GM19324 (cell line): ENCODE measurements around the gene MGMT.

ENCODE experiments used
- ATAC-seq: cut with Tn5 transposase; IDR thresholded peaks from one replicate; pipeline ENCODE4 v1.9.1; 2021; ENCODE audit warnings: mild to moderate bottlenecking, moderate library complexity; ENCODE audit not compliant: unreplicated experiment, low FRiP score

MGMT gene

DNA sequence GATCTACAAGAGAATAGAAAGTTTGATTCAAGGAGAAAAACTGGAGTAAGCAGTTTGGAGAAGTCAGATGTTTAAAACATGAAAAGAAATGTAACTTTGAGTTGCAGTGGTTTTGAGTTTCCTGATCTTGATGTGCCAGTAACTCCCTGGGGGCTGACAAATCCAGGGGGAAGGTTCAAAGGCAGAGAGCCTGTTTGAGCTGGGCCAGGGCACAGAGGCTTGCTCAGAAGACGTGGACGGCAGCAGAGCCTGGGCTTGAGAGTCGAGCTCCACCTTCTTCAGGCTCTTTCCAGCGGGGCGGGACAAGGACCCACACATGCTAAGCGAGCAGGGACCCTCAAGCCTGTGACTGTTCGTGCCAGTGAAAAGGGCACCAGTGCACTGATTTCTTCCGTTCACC is 176.2 kb downstream of the MGMT start:
- ATAC-seq, result no peak

DNA sequence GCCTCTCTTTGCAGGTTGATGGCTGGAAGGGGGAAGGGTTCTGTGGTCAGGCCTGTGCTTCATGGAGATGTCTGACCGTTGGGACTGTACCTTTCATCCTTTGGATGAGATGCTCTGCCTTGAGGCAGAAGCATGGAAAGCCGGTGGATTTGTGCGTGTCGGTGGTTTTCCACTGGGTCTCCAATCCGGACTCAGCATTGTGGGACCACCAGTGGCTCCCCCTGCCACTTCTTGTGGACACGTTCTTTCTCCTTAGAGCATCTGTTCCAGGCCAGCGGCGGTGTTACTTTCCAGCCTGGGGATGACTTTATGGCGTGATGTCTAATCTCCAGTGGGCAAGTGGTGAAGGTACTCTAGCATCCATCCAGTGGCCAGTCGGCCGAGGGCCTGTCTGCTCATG is 178.4 kb downstream of the MGMT start:
- no peak for ATAC-seq

DNA sequence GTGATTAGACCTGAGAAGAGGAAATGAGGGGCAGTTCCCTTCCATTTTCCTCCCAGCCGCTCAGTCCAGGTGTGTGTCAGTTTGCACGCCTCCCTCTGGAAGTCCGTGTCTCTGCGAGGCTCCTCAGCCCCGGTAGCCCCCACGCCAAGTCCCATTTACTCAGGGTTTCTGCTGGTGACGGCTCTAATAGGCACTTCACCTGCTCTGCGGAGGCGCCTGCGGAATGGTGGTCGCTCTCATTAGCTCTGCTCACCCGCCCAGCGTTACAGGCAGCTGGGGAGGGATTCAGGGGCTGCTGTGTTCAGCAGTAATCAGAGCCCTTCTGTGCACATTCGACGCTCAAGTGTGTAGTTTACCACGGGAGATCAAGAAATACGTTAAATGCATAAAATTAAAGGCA is 179.9 kb downstream of the MGMT start:
- no peak for ATAC-seq

DNA sequence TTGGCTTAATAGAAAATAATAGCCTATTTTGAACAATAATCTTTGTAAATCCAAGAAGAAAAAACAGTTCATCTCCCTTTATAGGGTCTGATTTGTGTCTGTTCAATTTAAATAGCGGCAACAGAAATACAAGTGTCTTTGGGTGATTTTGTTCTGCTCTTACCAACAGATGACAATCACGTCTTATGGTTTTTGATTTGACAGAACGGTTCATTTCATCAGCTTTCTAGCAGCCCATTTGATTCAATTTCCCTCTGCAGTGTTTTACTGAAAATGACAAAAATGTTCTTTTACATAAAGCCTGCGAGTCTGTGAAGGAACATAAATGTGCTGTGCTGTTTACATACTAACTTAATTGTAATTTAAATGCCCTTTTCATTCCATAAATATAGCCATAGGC is 180.5 kb downstream of the MGMT start:
- ATAC-seq, result no peak

DNA sequence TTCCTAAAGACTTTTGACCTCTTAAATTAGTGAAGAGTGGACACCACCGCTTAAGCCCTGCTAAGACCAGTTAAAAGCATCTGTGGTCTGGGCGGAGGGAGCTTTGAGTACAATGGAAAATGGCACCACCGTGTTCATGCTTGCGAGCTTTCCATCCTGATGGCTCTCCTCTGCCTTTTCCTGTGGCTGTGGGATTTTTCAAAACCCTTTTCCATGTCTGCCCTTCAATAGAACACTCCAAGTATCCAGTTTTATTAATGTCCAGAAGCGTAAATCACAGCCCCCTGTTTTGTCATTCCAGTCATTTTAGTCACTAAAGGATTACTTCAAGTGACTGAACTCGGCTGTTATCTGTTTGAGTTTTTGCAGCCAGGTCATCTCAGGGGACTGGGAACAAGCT is 181.8 kb downstream of the MGMT start:
- ATAC-seq, result no peak

DNA sequence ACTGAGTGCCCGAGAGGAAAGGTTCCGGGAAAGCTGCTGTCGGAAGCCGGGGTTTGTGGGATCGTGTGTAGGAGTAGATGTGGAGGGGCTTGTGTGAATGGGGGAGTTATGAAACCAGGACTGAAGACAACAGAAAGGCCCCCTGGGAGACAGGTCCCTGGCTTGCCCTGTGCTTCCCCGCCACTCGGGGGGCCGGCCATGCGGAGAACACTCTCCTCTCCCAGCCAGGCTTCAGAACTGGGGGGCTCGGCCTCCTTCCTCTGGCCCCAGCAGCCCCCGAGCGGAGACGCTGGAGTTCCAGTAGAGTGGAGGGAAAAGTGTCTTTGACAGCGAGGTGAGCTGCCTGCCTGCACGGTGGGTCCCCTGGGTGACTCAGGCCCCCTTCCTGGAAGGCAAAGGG is 185.0 kb downstream of the MGMT start:
- no peak for ATAC-seq

DNA sequence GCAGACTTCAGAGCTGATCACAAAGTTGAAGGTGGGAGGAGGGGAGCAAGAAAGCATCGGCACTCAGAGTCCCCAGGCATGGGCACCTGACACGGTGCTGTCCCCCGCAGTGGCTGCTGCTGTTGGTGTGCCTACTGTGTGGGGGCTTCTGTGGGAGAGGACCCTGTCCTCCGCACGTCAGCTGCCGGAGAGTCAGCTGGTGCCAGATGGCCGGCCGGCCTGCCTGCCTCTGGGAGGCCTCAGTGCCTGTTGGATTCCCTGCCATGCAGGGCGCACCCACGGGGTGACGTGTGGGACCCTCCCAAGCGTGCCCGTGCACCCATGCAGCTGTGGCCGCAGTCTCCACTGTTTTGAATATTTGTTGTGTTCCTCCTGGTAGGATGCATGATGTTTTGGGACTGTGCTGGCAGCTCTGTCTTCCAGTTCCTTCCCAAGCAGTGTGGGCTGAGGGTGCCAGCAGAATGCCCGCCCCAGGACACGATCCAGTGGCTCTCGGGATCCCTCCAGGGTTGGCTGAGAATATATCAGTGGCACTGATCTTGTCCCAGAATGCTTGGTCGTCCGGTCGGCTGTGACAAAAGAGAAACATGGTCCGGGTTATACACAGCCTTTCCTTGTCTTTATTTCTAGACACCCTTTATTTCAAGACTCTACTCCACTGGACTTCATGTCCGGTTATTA is 185.6 kb downstream of the MGMT start:
- ATAC-seq, result no peak

DNA sequence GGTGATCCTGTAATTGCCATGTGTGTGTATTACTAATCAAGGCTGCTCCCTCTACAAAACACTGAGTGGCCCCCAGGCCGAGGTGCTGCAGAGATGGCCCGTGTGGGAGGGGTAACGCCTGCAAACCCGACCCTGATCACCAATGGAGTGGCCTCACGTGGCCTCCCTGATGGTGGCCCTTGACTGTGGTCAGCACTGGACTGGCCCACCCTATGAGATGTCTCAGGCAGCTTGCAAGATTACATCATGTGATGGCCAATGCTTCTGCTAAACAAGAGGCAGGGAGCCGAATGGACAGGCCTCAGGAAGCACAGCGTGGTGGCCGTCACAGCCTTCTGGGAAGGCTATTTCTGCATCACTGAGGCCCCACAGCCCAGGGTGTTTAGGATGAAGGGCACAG is 186.4 kb downstream of the MGMT start:
- no peak for ATAC-seq

DNA sequence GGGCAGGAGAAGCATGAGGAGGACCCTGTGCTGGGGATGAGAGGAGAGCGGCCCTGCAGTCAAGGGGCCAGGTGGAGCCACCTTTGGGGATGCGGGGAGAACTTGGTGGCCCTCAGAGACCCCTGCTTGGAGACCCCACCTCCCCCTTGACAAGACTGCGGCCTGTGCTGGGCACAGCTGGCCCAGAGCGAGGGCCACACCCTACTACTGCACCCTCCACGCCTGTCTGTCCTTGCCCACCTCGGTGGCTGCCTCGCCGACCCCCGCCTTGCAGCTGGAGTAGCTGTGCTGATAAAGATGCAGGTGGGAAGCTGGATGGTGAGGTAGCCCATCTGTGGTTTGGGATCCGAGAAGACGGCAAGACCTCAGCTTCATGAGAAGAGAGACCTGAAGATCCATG is 186.8 kb downstream of the MGMT start:
- ATAC-seq, result no peak

DNA sequence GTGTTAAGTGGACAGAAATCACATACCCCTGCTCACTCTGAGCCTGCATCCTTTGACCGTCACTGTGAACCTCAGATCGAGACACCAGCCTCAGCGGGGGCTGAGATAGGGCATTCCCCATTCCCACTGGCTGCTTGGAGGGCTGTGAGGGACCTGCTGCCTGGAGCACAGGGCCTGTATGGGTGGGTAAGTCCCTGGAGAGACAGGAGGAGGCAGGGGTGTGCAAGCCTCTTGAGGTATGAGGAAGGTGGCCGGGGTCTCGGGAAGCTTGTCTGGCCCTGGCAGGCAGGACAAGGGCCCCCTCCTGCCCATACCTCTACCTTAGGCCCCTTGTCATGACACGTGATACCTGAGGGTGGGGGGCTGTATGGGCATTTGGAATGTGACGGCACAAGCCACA is 187.4 kb downstream of the MGMT start:
- ATAC-seq, result no peak

DNA sequence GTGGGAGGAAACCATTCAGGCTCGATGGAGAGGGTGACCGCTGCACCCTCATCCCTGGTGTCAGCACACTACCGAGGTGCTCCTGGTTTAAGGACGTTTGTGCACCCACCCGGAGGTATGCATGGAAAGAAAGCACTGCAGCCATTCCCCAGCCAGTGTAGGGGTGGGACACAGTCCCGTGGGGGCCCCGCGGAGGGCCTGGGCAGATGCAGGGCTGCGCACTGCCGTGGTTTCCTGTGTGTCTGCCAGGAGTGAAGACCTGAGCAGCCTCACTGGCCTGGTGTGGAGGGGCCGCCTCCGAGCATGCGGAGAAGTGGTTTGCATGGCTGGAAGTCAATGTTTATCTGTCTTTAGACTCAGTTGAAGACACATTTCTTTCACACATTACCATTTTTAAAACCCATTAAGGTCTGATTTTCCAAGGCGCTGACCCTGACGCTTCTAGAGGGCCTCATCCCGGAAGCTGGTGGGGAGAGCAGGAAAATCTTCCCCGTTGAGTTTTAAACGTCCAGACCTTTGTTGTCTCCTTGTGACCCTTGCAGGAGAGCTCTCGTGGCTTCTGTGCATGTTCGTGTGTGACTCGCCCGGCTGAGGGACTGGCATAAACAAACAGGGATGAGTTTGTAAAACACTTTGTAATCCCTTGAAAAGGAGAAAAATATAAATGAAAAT is 188.1 kb downstream of the MGMT start:
- no peak for ATAC-seq

DNA sequence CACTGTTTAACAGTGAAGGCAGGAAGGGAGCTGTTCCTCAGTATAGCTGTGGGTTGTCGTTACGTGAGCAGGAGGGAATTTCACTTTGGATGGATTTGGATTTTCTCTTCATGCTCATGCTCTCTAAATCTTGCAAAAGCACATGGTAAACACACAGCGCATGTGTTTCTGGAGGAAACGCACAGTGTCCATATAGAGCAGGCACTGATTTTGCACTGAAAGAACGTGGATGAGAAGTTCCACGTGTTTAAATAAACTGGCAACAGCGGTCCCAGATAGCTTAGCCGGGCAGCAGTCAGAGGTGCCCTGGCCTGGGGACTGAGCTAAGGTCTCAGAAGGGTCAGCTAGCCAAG is 188.6 kb downstream of the MGMT start:
- ATAC-seq, result no peak

DNA sequence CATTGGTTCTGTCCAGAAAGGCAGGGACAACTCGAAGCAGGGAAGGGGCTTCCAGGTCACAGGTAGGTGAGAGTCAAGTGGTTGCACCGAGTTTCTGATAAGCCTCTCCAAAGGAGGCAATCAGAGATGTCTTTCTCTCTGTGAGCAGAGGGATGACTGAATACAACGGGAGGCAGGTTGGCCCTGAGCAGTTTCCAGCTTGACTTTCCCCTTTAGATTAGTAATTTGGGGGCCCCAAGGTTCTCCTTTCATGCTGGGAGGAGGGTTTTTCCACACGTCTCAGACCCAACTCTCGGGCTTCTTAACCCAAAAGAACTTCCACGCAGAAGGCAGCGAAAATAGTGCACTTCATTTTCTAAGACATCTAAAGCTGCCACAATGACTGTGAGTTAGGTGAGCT is 189.6 kb downstream of the MGMT start:
- no peak for ATAC-seq

DNA sequence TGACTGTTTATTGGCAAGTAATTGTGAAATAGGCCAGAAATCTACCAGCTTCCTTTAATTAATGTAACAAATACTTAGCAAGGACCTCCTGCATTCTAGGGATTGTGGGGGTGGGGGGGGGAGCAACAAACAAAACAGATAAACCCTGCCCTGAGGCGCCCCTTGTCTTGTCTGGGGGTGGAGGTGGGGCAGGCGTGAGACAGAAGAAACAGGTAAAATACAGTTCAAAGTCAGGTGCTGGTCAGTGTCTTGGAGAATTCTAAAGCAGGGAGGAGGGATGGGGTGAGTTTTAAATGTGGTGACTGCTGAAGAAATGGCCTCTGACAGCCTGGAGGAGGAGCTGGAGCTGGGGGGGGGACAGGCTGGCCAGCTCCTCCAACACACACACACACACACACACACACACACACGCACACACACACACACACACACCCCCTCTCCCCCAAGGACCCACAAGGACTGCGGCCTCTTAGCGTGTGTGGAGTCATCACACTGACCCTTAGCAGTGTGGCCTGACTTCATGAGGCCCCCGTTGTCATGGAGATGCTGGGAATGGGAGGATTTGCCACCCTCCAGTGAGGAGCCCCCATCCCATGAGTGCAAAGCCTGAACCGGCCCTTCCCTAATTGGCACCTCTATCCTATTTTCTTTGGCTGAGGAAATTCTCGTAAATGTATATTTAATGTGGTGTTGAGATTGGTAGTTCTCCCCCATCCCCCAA is 190.4 kb downstream of the MGMT start:
- ATAC-seq, result no peak

DNA sequence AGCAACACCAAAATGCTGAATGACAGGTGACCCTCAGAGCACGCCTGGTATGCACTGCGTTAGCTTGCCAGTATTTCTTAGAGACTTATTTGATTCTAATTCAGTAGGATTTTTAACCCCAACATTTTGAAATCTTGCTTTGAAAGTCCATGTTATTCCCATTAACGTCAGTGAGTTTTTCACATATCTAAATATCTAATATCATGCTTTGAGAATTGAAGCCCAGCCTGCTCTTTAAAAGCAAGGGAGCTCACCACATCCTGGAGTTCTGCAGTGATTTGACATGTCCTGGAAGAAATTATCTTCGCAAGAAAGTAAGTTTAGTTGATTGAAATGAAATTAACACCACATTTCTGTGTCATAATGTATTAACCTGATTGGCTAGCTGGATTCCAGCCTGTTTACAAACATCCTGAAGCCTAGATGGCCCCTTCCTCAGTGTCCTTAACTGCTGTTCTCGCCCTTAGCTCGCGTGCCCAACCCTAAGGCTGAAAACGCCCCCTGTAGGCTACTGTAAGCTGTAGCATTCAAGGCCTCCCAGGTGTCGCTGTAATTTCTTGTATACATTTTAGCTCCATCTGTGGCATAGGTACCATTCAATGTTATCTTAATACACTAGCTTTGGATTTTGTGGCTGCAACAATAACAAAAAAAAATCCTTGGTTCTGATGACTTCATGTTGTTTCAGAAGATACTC is 191.5 kb downstream of the MGMT start:
- ATAC-seq, result no peak

DNA sequence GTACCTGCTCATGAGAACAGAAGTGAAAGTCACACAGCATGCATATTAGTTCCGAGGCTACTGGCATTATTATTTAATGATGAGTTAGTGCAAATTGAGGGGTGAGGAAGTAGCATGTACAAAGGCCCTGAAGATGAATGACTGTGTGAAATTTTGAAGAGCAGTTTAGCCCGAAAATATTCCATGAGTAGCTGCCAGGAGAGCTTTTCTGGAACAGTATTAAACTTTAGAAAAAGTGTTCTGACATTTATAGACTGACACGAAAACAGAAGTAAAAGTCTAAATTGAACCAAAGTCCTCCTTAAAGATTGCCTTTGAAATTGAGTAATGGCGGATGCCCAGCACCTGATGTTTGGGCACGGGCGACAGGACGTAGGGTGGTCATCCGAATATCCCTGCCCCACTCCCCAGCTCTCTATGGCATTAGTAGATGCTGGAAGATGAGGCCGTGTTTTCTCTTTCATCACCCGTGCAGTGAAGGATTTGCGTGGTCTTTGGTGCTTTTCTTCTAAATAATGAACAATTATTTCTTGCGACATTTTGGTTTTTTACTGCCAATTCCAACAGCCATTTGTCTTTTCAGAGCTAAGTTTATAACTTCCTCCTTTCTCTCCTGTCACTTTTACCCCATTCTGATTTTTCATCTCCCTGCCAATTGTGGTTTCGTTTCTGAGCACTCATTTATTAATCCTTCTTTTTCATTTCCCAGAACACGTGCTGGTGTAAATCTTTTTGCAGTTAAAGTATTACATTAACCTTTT is 192.6 kb downstream of the MGMT start:
- ATAC-seq, result no peak

DNA sequence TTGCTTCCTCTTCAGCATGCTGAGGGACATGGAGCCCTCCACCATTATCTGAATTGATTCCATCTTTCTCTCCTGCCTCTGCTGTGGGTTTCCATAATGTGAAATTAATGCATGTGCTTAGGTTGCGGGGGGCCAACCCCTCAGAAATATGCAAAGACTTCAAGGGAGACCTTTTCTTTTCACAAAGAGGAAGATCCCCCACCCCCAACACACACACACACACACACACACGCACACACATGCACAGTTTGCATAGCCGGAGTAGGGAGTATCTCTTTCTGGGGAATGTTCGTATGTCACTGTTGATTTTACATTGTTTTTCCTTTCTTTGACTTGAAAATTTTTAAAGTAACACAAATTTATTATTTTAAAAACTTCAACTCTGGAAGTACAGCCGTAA is 193.5 kb downstream of the MGMT start:
- ATAC-seq, result no peak

DNA sequence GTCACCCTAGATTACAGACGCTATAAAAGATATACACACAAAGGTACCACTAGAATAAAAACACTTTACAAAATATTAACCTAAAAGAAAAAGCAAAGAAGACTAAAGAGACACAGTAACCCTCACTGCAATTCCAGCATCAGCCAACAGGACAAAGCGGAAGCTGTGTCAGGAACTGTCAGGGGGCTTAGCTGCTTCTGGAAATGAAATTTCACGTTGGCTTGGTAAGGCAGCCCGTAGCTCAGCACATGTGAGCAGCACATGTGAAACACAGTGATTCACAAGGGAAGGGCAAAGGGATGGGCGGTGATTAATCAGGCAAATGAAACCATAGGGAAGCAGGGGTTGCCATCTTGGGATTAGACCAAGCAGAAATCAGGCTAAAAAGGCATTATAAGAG is 195.4 kb downstream of the MGMT start:
- ATAC-seq, result no peak

DNA sequence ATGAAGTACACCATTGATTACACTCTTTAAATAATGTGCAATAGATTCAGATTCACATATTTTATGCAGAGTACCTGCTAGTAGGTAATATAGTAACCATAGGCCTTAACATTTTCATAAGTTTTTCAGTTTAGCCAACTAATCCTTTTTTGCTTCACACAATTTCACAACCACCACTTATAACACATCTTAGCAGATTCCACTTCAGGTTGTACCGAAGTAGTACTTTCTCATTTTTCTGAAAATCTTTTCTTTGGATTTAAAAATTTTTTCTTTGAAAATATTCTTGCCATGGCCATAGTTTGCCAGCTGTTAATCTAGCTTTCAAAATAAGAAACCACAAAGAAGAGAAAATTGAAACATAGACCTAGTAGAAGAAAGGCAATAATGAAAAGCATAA is 203.1 kb downstream of the MGMT start:
- ATAC-seq, result no peak

DNA sequence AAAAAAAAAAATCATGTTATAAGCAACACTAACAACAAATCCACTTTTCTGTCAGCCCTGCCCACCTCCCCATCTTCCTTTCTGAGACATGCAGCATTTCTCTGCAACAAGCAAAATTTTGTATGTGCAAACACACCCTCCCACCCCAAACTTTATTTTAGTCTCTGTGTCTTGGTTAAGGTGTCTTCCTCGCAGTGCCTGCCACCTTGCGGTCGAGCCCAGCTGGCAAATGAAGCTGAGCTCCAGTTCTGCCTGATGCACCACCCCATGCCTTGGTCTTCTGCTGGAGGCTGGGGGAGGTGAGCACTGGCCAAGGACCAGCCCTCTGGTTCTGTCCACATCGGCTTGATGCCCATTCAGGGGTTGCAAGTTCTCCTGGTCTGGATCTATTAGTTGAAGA is 206.3 kb downstream of the MGMT start:
- no peak for ATAC-seq
